OCI-LY3 (cell line): ENCODE results near the gene NLN.

ENCODE experiments used
- H2AFZ ChIP-seq: fragments of 200-600, 300-600 bp; shearing (Covaris generic); 2 replicates; pipeline ENCODE4 v1.6.0; 2014; ENCODE audit warnings: antibody characterized with exemption, low read depth, low read length
- H3K27ac ChIP-seq: fragments of 200-600, 300-600 bp; sonication (generic); 2 replicates; pipeline ENCODE4 v1.5.1; 2014; ENCODE audit warnings: mild to moderate bottlenecking, low read length, moderate library complexity, mixed read lengths
- H3K27me3 ChIP-seq: fragments of 200-600, 300-600 bp; sonication (generic); 2 replicates; pipeline ENCODE4 v1.6.1; 2014; ENCODE audit warnings: low read depth, low read length, mixed read lengths
- H3K36me3 ChIP-seq: fragments of 200-600, 300-600 bp; sonication (generic); replicated peaks from 2 replicates; pipeline ENCODE3; 2014; ENCODE audit warnings: low read depth, low read length, mixed read lengths
- H3K4me1 ChIP-seq: fragments of 300-600, 200-600 bp; sonication (generic); 2 replicates; pipeline ENCODE4 v1.6.1; 2014; ENCODE audit warnings: low read length, mixed read lengths
- H3K4me2 ChIP-seq: fragments of 200-600, 300-600 bp; sonication (generic); 2 replicates; pipeline ENCODE4 v1.6.1; 2014; ENCODE audit warnings: low read length, mixed read lengths
- H3K4me3 ChIP-seq: fragments of 300-600, 200-600 bp; sonication (generic); 2 replicates; pipeline ENCODE4 v1.5.1; 2014; ENCODE audit warnings: antibody characterized with exemption, mild to moderate bottlenecking, low read length, moderate library complexity
- H3K79me2 ChIP-seq: fragments of 300-600, 200-600 bp; shearing (Covaris generic); 2 replicates; pipeline ENCODE4 v1.6.1; 2014; ENCODE audit warnings: mild to moderate bottlenecking, low read length, mixed read lengths
- H3K9ac ChIP-seq: fragments of 300-600, 200-600 bp; shearing (Covaris generic); 2 replicates; pipeline ENCODE4 v1.6.0; 2014; ENCODE audit warnings: mild to moderate bottlenecking, low read length, moderate library complexity
- H3K9me3 ChIP-seq: fragments of 200-600, 300-600 bp; shearing (Covaris generic); 2 replicates; pipeline ENCODE4 v1.6.1; 2014; ENCODE audit warnings: low read length, mixed read lengths; ENCODE audit not compliant: insufficient read depth
- H4K20me1 ChIP-seq: fragments of 200-600, 300-600 bp; sonication (generic); 2 replicates; pipeline ENCODE4 v1.6.1; 2016; ENCODE audit warnings: low read length, mixed read lengths; ENCODE audit not compliant: insufficient read depth
- CTCF ChIP-seq: fragments of 200-600, 300-600 bp; sonication (generic); IDR thresholded peaks from 2 replicates; pipeline ENCODE4 v1.5.1; 2014; ENCODE audit warnings: antibody characterized with exemption, low read length, low read depth
- EZH2phosphoT487 ChIP-seq: fragments of 200-600 bp; shearing (Covaris generic); IDR thresholded peaks from 2 replicates; pipeline ENCODE4 v1.6.1; 2018; ENCODE audit warnings: antibody characterized with exemption, mixed run types, low read depth

The NLN gene

DNA sequence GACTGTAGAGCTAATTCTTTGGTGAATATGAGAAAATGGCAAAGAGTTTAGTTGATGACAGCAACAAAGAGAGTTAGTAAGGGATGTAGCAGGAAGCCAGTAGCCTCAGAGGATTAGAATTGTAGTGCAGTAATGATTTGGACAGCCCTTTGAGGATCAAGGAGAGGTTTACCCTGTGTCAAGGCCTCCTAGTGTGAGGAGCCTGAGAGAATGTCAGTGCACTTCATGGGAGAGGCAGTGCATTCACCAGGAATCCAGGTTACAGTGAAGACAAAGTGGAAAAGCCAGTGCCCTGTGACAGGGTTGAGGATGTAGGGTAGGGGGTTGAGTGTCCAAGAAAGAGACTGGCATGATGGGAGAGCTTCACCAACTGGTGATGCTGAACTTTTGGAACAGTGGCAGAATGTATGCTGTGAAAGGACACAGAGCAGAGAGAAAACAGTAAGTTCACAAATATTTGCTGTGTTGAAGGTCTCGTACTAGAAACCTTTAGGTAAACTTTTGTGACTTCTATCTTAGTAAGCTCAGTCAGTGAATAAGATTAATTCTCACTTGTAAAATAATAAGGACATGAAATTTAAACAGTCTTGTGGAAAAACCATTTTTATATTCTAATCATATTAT, 27.3 kb downstream of the NLN start:
- no peak overlapping the region for H2AFZ ChIP-seq
- no peaks in the 10 kb centered on the region for H3K36me3 ChIP-seq
- H3K27ac ChIP-seq = no peak overlapping the region
- H3K9me3 ChIP-seq = no peaks in the 10 kb centered on the region
- peaks cover 24% of the 10 kb centered on the region for H3K79me2 ChIP-seq
- no peak overlapping the region for H3K9ac ChIP-seq
- H3K4me2 ChIP-seq = no peak overlapping the region
- no peaks in the 10 kb centered on the region for H3K4me1 ChIP-seq
- no peaks in the 10 kb centered on the region for H4K20me1 ChIP-seq
- TF ChIP-seq EZH2phosphoT487 (no peak), CTCF (no peak)
- no peaks in the 10 kb centered on the region for H3K27me3 ChIP-seq
- H3K4me3 ChIP-seq = no peak overlapping the region

DNA sequence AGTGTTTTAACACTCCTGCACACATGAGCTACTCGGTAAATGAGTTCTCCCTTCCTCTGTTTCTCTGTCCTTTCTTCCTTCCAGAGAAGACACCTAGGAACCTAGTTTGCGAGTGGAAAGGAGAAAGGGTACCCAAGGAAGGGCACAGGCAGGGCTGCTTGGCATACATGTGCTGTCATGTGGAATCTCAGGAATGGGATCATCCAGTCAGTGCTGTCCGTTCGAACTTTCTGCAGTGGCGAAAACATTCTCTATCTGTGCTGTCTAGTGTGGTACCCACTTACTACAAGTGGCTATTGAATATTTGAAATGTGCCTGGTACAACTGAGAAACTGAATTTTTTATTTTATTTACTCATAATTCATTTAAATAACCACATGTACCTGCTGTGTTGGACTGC, 28.0 kb downstream of the NLN start:
- no peaks in the 10 kb centered on the region for H4K20me1 ChIP-seq
- H3K27ac ChIP-seq = no peak overlapping the region

GRCh38 chr5:65750938-65751337, 28.9 kb downstream of the NLN start:
- Histone ChIP-seq H3K9me3 (no peaks in the 10 kb centered on the region), H3K79me2 (peaks cover 20% of the 10 kb centered on the region), H3K27ac (no peak overlapping the region), H3K4me2 (no peak overlapping the region), H3K4me1 (no peaks in the 10 kb centered on the region), H3K4me3 (no peak overlapping the region), H2AFZ (no peak overlapping the region), H3K27me3 (no peaks in the 10 kb centered on the region), H3K9ac (no peak overlapping the region), H3K36me3 (no peaks in the 10 kb centered on the region), H4K20me1 (no peaks in the 10 kb centered on the region)
- TF ChIP-seq CTCF = no peak

More for the DNA sequence above, 28.0 kb downstream of the NLN start:
- H2AFZ ChIP-seq = no peak overlapping the region
- TF ChIP-seq EZH2phosphoT487 (no peak), CTCF (no peak)
- no peaks in the 10 kb centered on the region for H3K27me3 ChIP-seq
- peaks cover 21% of the 10 kb centered on the region for H3K79me2 ChIP-seq
- no peak overlapping the region for H3K4me2 ChIP-seq
- H3K4me3 ChIP-seq = no peak overlapping the region
- H3K4me1 ChIP-seq = no peaks in the 10 kb centered on the region
- H3K36me3 ChIP-seq = no peaks in the 10 kb centered on the region
- H3K9ac ChIP-seq = no peak overlapping the region
- no peaks in the 10 kb centered on the region for H3K9me3 ChIP-seq

GRCh38 chr5:65753189-65753588, 31.2 kb downstream of the NLN start:
- no peak overlapping the region for H2AFZ ChIP-seq
- no peak for TF ChIP-seq EZH2phosphoT487
- TF ChIP-seq CTCF = no peak
- no peaks in the 10 kb centered on the region for H3K36me3 ChIP-seq
- no peak overlapping the region for H3K9ac ChIP-seq
- H3K4me3 ChIP-seq = no peak overlapping the region
- H3K27ac ChIP-seq = no peak overlapping the region
- H3K4me2 ChIP-seq = no peak overlapping the region
- H3K9me3 ChIP-seq = no peaks in the 10 kb centered on the region
- H3K79me2 ChIP-seq = peaks cover 15% of the 10 kb centered on the region; the same call in 1 of the 2 replicates
- H4K20me1 ChIP-seq = no peaks in the 10 kb centered on the region
- no peaks in the 10 kb centered on the region for H3K4me1 ChIP-seq
- H3K27me3 ChIP-seq = no peaks in the 10 kb centered on the region
